Transverse colon (tissue), 3 donors: ENCODE data around the gene PPP1R37.

Source experiments
- CTCF ChIP-seq, 5 experiments: fragments of 200-600 bp in 3 of 5; fragments of 450-650 bp in 2 of 5; sonication (generic) in 3 of 5; IDR thresholded peaks; 1 replicate in 2 of 5; 2 replicates in 3 of 5; pipeline ENCODE4 v1.5.1; 2016 to 2017; ENCODE audit warnings: antibody characterized with exemption in 5 of 5, inconsistent platforms in 3 of 5, mild to moderate bottlenecking in 2 of 5, moderate library complexity in 1 of 5
- EP300 ChIP-seq: sonication (generic); formaldehyde crosslinking; IDR thresholded peaks from one replicate; pipeline ENCODE4 v1.6.1; 2017; ENCODE audit warnings: antibody characterized with exemption, low read depth
- POLR2A ChIP-seq: fragments of 450-650 bp; IDR thresholded peaks from one replicate; pipeline ENCODE4 v1.6.1; 2016; ENCODE audit warnings: antibody characterized with exemption, mild to moderate bottlenecking, moderate library complexity

- TF ChIP-seq CTCF (IDR thresholded peaks at IDR 0.05) = no peak
- no peak for TF ChIP-seq POLR2A
- TF ChIP-seq EP300 = no peak
These were observed 53.8 kb downstream of the PPP1R37 start for GRCh38 chr19:45146741-45147205.
